Epidermal melanocyte (primary cell): ENCODE results near the gene SMIM21.

Source experiments
- DNase-seq: peaks from one replicate; pipeline ENCODE4 v3.0.0; 2011; ENCODE audit warnings: low spot score; ENCODE audit not compliant: insufficient read length

Gene SMIM21

DNA sequence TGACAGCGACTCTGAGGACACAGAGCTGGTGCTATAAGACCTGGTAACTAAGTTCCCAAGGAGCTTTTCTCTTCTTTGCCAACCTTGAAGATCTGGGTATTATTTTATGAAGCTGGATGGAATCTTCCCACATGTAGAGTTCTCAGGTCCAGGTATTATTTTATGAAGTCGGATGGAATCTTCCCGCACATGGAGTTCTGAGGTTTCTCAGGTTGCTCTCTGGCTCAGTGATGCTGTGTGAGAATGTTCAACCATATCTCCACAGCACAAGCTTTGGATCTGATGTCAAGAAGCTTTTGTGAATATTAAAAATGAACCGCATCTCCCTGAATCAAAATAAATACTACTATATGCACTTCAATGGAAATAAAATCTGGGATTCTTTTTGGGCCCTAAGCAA, at the start of gene SMIM21:
Gene SMIM21 (minus strand): TSS at position 101 of the 400 bp plus-strand sequence. CDS start 140 bp downstream, outside the sequence.
- DNase-seq: no peak

DNA sequence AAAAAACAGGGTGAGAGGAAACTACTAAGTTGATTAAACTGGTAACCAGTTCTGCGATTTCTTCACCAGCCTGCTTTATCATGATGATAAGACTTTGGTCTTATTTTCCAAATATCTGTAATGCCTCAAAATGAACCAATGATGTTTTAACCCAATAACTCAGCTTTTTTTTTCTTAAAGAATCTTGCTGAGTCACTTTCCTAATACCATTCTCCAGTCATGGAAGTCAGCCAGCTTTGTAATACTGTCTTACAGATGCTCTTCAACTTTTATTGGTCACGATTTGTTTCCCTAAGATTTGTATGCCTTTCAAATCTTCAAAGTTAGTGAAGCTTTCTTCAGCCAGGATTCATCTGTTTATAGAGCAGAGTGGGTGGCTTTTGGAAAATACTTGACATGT, 47.7 kb upstream of the SMIM21 start:
- DNase-seq: no peak

DNA sequence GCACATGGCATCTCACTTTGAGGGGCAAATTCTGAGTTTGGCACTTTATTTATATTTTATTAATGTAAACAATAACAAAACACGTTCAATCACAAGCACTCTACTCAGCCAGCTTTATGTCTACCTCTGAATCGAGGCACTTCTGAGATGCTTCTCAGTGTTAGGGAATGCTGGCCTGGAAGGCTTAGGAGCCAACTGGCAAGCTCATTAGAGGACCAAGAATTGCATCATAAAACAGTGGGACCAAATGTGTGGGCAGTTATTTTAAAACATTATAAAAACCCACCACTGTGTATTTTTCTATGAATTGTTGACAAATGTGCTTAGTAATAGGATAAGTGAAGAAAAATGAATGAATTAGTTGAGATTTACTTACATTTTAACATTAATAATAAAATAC, 46.8 kb upstream of the SMIM21 start:
- no peak for DNase-seq

DNA sequence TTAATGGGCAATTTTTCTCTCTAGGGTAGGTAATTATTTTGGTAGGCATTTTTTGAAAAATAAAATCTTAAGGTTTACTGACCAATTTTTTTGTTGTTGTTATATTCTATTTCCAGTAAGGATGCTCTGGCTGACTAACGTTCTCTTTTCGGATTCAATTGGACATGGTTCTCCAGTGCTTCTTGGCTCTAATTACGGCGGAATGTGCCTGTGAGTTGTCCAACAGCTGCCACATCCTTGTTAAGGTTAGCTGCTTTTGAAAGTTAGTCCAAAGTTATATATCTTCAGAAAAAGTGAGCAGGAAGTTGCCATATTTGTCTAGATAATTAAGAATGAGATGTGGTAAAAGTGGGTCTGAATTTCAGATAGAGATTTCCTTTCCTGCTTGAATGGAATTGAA, 45.8 kb upstream of the SMIM21 start:
- DNase-seq: no peak

DNA sequence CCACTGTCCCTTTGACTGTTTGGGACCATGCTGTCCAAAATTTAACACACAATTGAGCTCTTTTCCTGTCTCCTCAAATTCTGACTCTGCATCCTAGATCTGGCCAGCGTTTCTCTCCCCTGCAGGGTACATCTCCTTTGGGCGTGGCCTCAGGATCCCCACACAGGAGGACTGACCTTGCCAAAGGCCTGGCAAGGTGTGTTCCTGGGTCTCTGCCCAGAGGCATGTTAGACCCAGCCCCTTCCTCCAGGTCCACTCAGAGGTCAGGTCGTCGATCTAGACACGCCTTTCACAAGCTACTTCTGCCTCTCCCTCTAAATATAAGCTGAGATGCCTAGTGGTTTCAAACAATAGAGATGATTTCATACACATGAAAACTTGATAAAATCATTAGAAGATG, 45.4 kb upstream of the SMIM21 start:
- DNase-seq: no peak

DNA sequence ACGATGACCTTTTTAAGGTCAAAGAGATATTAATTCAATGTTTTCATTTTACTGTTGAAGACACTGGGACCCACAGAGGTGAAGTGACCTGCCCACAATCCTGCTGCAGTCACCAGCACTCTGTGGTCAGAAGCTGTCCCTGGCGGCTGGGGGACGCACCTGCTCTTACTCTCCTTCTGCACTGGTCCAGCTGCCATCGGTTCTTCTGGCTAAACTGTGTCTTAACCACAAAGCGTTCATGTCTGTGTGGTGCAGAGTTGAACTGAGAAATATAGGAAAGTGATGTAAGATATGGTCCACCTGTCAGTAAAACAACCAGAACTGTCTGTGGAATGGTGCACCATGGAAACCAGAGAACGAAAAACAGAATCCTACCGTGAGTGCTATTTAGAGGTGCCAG, 44.9 kb upstream of the SMIM21 start:
- DNase-seq: no peak

DNA sequence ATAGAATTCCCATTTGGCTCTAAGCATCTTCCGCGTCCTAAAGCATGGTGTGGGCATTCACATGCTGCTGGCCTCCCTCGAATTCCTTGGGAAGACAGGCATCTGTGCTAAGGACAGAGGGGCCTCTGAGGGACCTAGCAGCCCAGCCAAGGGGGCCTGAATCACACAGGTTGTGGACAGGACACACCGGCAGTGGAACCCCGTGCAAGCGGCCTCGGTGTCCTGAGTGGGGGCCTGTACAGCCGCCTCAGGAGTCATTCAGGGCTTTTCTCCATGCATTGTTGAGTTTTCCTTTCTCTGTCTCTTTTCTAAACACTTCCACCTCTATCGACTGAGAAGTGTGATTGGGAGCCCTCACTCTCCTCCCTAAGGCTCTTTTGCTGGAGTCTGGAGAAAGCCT, 44.3 kb upstream of the SMIM21 start:
- DNase-seq: no peak

DNA sequence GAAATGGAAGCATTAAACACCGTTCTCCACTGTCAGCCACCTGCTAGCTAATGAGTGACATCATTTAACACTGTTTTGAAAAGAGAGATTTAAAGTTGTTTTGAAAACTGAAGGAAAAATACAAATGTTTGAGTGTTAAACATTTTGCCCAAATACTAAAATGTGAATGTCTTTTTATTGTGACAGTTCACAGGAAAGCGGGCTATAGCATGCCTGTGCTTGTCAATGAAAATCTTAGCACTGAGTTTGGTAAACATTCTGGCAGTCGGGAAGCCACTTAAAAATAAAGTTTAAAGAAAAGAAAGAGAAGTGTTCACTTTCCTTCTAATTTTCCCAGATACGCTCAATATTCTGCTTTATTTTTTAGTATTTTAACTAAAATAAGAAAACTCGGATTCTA, 40.3 kb upstream of the SMIM21 start:
- DNase-seq: no peak

DNA sequence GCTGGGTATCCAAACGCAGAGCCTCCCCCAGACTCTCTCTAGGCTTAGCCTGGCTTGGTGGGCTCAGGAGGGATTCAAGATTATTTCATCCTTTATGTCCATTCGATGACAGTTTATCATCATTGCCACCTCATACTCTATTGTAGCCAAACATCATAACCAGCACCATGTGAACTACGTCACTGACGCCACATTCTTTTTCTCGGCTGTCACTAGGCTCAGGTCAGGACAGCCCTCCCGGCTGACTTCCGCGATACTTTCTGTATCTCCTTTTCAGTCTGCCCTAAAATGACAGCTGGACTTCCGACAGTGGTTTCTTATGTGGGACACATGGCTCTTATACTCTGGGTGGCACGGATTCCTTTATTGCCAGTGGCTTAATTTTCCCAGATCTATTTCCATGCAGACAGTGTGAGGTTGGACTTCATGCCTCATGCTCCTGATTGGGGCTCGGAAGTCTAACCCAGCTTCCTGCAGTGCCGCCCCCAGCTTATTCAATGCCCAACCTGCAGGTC, 39.8 kb upstream of the SMIM21 start:
- DNase-seq: no peak

DNA sequence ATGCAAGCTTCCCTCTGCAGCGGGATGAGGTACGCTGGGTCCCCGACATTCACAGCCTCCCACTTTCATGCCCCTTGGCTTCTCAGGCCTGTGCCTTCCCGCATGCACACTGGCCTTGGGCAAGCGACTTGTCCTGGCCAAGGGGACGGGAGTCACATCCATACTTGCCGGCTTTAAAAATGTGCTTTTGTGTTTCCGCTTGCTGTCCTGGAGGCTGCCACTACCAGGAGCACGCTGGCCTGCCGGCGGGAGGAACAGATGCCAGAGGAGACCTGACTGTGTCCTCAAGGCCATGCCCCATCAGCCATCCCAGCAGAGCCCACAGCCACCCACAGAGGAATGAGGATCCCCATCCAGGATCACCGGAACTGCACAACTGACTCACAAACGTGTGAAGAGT, 36.9 kb upstream of the SMIM21 start:
- DNase-seq: no peak

DNA sequence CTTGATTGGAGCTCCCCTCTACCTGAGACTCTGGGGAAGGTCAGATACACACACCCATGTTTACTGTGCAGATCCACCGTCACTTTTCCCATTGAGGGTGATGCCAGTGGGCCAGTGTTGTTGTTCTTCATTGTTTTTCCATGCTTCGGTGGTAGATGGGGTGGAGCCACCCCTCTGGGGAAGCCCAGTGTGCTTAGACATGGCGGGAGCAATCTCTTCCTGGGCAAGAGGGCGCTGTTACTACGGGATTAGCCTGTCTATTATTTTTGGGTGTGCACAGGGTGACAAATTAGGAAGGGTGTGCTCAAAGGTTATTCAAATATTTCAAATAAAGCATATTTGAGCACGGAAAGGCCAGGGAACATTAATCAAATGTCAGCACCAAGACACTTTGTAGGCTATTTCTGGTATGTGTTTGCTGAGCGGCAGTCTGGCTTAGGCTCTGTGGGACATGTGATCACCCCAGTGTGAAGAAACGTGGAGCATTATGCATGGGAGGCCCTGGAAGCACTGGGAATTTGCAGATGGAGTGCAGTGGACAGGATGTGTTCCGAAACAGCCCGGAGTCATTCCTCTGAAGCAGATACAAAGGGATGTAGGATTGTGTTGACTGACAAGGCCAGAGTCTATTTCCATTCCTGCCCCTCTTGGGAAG, 34.8 kb upstream of the SMIM21 start:
- DNase-seq: no peak

DNA sequence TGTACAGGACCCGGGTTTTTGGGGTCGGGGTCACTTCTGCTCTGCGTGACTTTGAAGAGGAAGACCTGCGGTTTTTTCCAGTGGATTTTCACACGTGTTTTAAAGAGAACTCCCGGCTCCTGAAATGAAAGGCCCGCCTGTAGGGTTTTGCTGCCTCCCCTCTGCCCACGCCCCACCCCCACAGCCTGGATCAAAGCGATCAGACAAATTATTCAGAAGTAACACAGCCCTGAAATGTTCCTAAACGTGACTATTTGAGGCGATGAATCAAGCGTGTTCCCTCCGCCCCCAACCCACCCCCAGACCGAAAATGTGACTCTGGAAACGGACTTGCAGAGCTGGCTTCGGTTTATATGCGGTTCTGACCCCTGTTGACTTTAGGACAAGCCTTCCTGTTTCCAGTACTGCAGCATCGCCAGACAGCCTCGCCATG, 28.7 kb upstream of the SMIM21 start:
- DNase-seq: no peak

DNA sequence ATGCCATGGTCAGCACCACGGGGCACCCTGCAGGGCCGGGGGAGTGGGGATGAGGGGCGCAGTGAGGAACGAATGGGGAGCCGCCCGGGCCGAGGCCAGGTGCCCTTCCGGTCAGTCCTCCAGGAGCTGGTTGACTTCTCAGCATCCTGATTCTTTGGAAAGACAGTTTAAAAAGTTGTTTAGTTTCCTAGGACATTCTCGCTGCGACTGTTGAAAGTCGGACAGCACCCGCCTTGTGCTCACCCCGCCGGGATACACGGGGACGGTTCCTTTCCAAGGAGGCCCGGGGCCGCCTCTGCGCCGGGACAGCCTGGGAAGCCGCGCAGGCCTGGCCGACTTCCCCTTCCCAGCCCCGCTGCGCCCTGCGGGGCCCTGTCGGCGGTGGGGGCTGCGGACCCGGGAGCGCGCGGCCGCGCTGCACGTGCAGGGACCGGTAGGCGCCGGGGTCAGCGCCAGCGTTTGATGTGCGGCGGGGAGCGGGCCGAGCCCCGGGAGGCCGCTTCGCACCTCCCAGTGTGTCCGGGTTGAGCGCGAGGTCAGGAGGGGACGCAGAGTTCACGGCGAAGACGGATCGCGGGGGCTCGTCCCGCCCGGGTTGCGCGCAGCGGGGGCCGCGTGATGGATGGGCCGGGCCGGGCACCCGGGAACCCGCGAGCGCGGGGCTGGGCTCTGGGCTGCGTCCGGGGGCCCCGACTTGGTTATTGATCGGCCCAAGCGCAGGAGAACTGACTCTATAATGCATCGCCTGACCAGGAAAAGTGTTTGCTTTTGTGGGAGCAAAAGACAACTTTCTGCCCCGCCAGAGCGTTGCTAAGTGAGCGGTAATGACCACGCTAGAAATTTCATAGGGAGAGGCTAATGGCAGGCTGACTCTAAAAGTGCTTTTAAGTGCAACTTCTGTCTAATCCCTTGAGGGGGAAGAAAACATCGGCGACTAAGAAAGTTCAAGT, 28.0 kb upstream of the SMIM21 start:
- no peak for DNase-seq

DNA sequence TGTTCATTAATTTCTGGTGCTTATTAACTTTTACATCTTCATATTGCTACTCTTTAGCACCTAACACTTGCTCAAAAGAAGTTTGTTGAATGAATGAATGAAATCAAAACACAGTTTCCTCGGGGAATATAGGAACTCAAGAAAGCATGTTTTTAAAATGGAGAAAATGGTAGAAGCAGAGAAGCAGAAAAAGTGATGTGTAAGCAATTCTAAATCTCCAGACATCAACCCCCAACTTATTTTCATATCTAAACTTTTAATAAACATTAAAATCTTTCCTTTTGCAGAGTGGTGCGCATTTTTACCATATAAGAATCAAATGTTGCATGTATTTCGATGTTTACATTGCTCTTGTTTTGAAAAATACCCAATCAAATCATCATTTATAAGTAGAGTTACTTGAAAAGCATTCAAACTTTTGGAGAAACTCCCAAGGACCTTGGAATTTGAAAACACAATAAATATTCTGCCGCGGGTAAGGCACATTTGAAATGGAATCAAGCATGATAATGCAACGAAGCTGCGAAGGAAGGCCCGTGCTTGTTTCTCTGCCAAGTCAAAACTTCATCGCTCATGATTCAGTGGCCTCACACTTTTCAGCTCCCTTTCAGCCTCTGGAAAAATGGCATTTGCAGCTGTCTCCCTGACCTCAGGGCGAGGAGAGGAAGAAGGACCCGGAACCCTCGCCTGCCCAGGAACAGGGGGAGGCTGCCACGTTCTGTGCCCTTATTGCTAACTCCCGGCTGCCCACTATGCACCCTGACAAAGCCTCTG, 26.7 kb upstream of the SMIM21 start:
- no peak for DNase-seq

DNA sequence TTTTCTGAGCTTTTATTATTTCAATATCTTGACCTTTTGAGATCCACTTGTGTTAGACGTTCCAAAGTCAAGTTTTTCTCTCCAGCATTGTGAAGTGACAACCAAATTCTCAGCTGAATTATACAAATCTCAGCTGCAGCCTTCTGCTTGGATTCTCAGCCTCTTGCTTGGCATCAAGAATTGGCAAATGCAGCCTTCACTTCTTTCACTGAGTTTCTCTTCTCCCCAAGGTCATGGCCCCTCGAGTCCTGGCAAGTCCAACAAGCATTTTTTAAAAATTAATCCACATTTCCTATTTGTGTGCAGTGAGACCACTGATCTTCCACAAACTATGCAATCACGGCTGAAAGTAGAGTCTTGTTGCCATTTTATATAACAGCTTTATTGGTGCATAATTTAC, 23.4 kb upstream of the SMIM21 start:
- DNase-seq: no peak

DNA sequence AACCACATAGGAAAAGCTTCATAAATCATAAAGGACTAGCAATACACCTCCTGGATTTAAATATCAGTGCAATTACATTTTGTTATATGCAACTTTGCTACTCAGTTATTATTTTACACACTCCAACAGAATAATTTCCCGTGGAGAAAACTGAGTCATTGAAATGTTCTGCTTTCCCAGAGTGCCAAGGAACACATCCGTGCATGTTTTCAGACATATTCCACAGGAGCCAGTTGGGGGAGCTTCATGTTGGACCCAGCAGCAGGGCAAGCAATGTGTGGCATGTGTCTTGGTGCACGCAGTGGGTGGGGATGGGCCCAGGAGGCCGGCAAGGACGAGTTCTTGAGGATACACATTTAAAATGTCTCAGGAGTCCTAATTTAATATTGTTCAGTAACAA, 14.4 kb upstream of the SMIM21 start:
- DNase-seq: no peak

DNA sequence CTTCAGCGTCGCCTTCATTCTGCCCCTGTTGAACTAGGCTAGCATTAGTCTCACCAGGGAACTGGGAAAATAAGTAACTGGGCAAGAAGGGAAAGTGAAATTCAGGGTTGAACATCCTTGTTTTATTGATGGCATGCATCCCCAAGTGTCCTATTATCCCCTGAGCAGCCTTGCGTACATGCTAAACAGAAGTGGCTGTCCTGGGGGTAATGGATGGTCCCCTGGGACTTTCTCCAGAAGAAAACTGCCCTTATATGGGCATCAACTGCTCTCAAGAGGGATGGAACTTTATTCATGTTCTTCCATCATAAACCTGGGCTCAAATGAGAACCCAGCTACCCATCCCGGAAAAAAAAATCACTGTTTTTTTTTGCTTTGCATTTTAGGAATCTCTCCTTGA, 11.8 kb upstream of the SMIM21 start:
- no peak for DNase-seq

DNA sequence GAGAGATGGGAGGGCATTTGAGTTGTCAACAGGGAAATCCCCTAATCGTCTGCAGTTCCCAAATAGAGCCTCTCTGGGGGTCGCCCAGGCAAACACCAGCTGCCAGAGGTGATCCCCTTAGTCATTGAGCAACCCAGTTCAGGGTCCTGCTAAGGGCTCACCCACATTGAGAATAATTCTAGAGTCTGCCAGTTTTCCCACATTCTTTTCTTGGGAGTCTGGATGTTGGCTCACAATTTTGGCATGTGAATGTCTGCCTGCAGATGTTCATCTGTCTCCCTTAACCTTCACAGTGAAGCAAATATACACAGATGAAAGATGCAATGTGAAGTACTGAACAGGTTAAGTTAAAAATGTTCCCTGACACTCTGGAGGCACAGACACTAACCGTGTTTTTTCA, 11.4 kb upstream of the SMIM21 start:
- DNase-seq: no peak

DNA sequence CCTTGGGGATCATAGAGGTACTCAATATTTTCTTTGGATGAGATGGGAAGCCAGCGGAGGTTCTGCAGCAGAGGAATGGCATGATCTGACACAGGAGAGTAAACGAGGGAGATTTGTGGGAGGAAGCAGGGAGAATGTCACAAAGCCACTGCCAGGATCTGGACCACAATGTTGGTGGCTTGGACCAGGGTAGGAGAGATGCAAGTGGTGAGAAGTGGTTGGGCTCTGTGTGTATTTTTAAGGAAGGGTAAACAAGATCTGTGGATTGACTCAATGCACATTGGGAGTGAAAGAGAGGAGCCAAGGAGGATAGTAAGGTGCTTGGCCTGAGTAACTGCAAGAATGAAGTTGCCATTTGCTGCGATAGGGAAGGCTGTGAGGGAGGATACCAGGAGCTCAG, 10.5 kb upstream of the SMIM21 start:
- no peak for DNase-seq

DNA sequence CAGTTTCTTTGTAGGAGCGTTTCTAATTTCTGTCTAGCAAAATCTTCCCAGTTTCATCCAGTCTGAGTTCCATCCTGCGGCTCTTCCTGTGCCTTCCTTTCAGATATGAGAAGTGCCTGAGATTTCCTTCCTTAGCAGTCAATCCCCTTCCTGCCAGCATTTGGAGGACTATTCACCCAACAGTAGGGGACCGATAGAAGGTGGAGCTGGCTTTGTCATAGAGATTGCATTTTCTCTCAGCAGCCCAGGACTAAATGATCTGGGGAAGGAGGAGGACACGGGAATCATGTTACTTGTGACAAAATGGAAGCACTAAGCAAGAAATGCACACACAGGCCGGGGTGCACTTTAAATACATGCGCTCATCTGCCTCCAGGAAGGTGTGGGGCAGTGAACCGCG, 5.6 kb upstream of the SMIM21 start:
- no peak for DNase-seq

DNA sequence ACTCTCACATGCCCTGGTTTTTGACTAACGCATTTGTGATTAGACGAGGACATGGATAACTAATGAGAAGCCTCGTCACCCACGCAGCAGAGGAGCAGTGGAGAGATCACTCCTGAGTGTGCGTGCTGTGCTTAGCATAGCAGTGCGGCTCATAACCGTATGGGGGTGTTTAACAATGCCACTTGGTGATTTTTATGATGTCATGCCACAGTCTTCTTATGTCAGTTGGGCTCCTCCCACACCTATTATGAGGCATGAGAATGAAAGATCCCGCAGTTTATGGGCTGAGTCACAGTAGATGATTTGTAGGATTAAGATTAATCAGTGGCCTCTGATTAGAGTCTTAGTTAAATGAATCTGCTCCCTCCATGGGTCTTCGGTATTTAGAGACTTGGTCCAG, 2.5 kb upstream of the SMIM21 start:
- no peak for DNase-seq

DNA sequence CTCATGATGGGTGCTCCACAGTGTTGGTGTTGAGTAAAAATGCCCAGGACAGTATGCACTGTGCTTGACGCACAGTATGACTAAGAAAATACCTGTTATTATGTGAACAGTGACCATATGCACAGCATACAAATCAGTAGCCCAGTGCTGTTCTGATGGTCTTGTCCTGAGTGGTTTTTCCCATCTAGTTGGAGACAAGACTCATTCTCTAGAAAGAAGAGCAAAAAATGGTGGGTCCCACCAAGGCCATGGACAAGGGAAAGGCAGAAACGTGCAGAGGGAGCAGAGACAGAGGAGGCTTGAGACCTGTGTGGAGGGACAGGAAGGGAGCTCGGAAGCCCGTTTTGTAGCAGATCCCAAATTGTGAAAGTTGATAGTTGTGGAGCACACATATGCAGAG, 987 bp upstream of the SMIM21 start:
- DNase-seq: no peak
